H9 (cell line): Measurements from ENCODE around the gene PTPN11. TPM values are rescaled to one million over a fixed set of nuclear protein-coding genes. Genes with fewer than 3 reads are reported as not detected.

Experiments
- DNase-seq: peaks from one replicate; pipeline ENCODE4 v3.0.0-alpha.2; 2017
- H2AFZ ChIP-seq: one replicate; pipeline ENCODE4 v1.6.1; 2013; ENCODE audit warnings: mild to moderate bottlenecking, low read length, control low read depth, moderate library complexity
- H2AK5ac ChIP-seq: 2 replicates; pipeline ENCODE4 v1.6.1; 2013; ENCODE audit warnings: low read length, control low read depth, mixed read lengths; ENCODE audit not compliant: insufficient read length
- H2BK120ac ChIP-seq: one replicate; pipeline ENCODE4 v1.6.1; 2013; ENCODE audit warnings: low read depth, mild to moderate bottlenecking, low read length, control low read depth, inconsistent platforms; ENCODE audit not compliant: poor library complexity, severe bottlenecking
- H2BK12ac ChIP-seq: 2 replicates; pipeline ENCODE4 v1.6.1; 2013; ENCODE audit warnings: low read length, control low read depth, mixed read lengths, low read depth; ENCODE audit not compliant: insufficient read length
- H2BK15ac ChIP-seq: 2 replicates; pipeline ENCODE4 v1.6.1; 2013; ENCODE audit warnings: low read depth, low read length, control low read depth
- H2BK20ac ChIP-seq: one replicate; pipeline ENCODE4 v1.6.1; 2013; ENCODE audit warnings: low read depth, mild to moderate bottlenecking, low read length, control low read depth, inconsistent platforms; ENCODE audit not compliant: poor library complexity, severe bottlenecking
- H2BK5ac ChIP-seq: 2 replicates; pipeline ENCODE4 v1.6.1; 2013; ENCODE audit warnings: low read length, control low read depth, mixed read lengths; ENCODE audit not compliant: insufficient read length
- H3K14ac ChIP-seq: 2 replicates; pipeline ENCODE4 v1.6.1; 2013; ENCODE audit warnings: low read length, control low read depth; ENCODE audit not compliant: insufficient read depth
- H3K18ac ChIP-seq: 2 replicates; pipeline ENCODE4 v1.6.1; 2013; ENCODE audit warnings: low read depth, mild to moderate bottlenecking, mixed read lengths, low read length, control low read depth; ENCODE audit not compliant: insufficient read length
- H3K23ac ChIP-seq: 2 replicates; pipeline ENCODE4 v1.6.1; 2013; ENCODE audit warnings: low read length, control low read depth, mixed read lengths, low read depth; ENCODE audit not compliant: insufficient read length
- H3K23me2 ChIP-seq: 2 replicates; pipeline ENCODE4 v1.6.1; 2013; ENCODE audit warnings: low read depth, mild to moderate bottlenecking, mixed read lengths, low read length, control low read depth; ENCODE audit not compliant: insufficient read length, poor library complexity, severe bottlenecking
- H3K27ac ChIP-seq: 2 replicates; pipeline ENCODE4 v1.5.1; 2013; ENCODE audit warnings: low read length, control low read depth, mixed read lengths, low read depth; ENCODE audit not compliant: insufficient read length
- H3K27me3 ChIP-seq: 2 replicates; pipeline ENCODE4 v1.6.1; 2013; ENCODE audit warnings: low read length, control low read depth, inconsistent platforms; ENCODE audit not compliant: insufficient read depth
- H3K4ac ChIP-seq: 2 replicates; pipeline ENCODE4 v1.6.1; 2013; ENCODE audit warnings: low read depth, mild to moderate bottlenecking, control low read depth, inconsistent platforms, low read length, moderate library complexity
- H3K4me1 ChIP-seq: 2 replicates; pipeline ENCODE4 v1.6.1; 2013; ENCODE audit warnings: low read length, control low read depth, inconsistent platforms; ENCODE audit not compliant: insufficient read depth
- H3K4me2 ChIP-seq: 2 replicates; pipeline ENCODE4 v1.6.1; 2013; ENCODE audit warnings: low read length, control low read depth, mixed read lengths; ENCODE audit not compliant: insufficient read length, insufficient read depth
- H3K56ac ChIP-seq: 2 replicates; pipeline ENCODE4 v1.6.1; 2013; ENCODE audit warnings: low read depth, mild to moderate bottlenecking, mixed read lengths, low read length, control low read depth; ENCODE audit not compliant: insufficient read length
- H3K79me1 ChIP-seq: 2 replicates; pipeline ENCODE4 v1.6.1; 2013; ENCODE audit warnings: low read depth, mild to moderate bottlenecking, moderate library complexity, low read length, control low read depth, inconsistent platforms; ENCODE audit not compliant: insufficient read depth, poor library complexity, severe bottlenecking
- H3K79me2 ChIP-seq: 2 replicates; pipeline ENCODE4 v1.6.1; 2013; ENCODE audit warnings: low read length, control low read depth, inconsistent platforms; ENCODE audit not compliant: insufficient read depth
- H3K9ac ChIP-seq: 2 replicates; pipeline ENCODE4 v1.6.1; 2013; ENCODE audit warnings: low read length, control low read depth, mixed read lengths; ENCODE audit not compliant: insufficient read length; ENCODE audit errors: extremely low read depth
- H3K9me3 ChIP-seq: one replicate; pipeline ENCODE4 v1.6.1; 2013; ENCODE audit warnings: low read depth, low read length, inconsistent platforms; ENCODE audit not compliant: control insufficient read depth
- H3T11ph ChIP-seq: one replicate; pipeline ENCODE4 v1.6.1; 2013; ENCODE audit warnings: mild to moderate bottlenecking, low read length, control low read depth, inconsistent platforms
- H4K20me1 ChIP-seq: one replicate; pipeline ENCODE4 v1.6.1; 2013; ENCODE audit not compliant: control insufficient read depth, insufficient read length, insufficient read depth
- H4K5ac ChIP-seq: 2 replicates; pipeline ENCODE4 v1.6.1; 2013; ENCODE audit warnings: low read depth, mild to moderate bottlenecking, mixed read lengths, low read length, control low read depth; ENCODE audit not compliant: insufficient read length
- H4K8ac ChIP-seq: replicated peaks from 2 replicates; pipeline ENCODE4 v1.6.1; 2013; ENCODE audit warnings: low read length, control low read depth, mixed read lengths, low read depth; ENCODE audit not compliant: insufficient read length
- H4K91ac ChIP-seq: 2 replicates; pipeline ENCODE4 v1.6.1; 2013; ENCODE audit warnings: low read depth, mild to moderate bottlenecking, moderate library complexity, mixed read lengths, low read length, control low read depth; ENCODE audit not compliant: insufficient read length
- H3K27ac Mint-ChIP-seq, 3 experiments: 2 replicates in 2 of 3; 3 replicates in 1 of 3; pipeline ENCODE4 v1.8.0; 2020 to 2021; ENCODE audit warnings: mixed read lengths in 3 of 3, mild to moderate bottlenecking in 1 of 3, moderate library complexity in 1 of 3
- H3K27me3 Mint-ChIP-seq: 2 replicates; pipeline ENCODE4 v1.8.0; 2021; ENCODE audit warnings: low read depth, mild to moderate bottlenecking, moderate library complexity, mixed read lengths
- H3K36me3 Mint-ChIP-seq, 3 experiments: 2 replicates in 2 of 3; 3 replicates in 1 of 3; pipeline ENCODE4 v1.8.0; 2020 to 2021; ENCODE audit warnings: low read depth in 3 of 3, mixed read lengths in 3 of 3; ENCODE audit not compliant: insufficient read depth in 1 of 3
- H3K4me1 Mint-ChIP-seq, 2 experiments: 2 replicates each; pipeline ENCODE4 v1.8.0; 2020; ENCODE audit warnings: mixed read lengths in 2 of 2
- H3K4me3 Mint-ChIP-seq, 2 experiments: 2 replicates in 1 of 2; 3 replicates in 1 of 2; pipeline ENCODE4 v1.8.0; 2020 to 2021; ENCODE audit warnings: mild to moderate bottlenecking in 2 of 2, mixed read lengths in 2 of 2, moderate library complexity in 1 of 2
- H3K9me3 Mint-ChIP-seq, 2 experiments: 2 replicates in 1 of 2; 3 replicates in 1 of 2; pipeline ENCODE4 v1.8.0; 2020; ENCODE audit warnings: mild to moderate bottlenecking in 2 of 2, mixed read lengths in 2 of 2, moderate library complexity in 1 of 2
- WGBS: extraction: QIAGEN DNeasy Blood & Tissue Kit; methylation state at CpG from one replicate; pipeline ENCODE4 v1.1.7; 2013; ENCODE audit warnings: missing lambda C conversion rate, low lambda C conversion rate, mixed read lengths; ENCODE audit not compliant: insufficient read length; ENCODE audit errors: extremely low coverage; 5-methylcytosine and 5-hydroxymethylcytosine counted together
- total RNA-seq: library from RNA; stranded (reverse); gene quantifications from 2 replicates; pipeline ENCODE4 v1.2.1, GENCODE V29; 2021
- TF ChIP-seq, protein P1 (sequence below): fragments of 200-600 bp; sonication (generic); conservative IDR thresholded peaks from 3 replicates; pipeline ENCODE4 v1.8.0; 2021; ENCODE audit warnings: antibody characterized with exemption, mild to moderate bottlenecking

PTPN11 gene
- total RNA-seq, 1 experiment from 2014 or later, result 112 TPM

DNA sequence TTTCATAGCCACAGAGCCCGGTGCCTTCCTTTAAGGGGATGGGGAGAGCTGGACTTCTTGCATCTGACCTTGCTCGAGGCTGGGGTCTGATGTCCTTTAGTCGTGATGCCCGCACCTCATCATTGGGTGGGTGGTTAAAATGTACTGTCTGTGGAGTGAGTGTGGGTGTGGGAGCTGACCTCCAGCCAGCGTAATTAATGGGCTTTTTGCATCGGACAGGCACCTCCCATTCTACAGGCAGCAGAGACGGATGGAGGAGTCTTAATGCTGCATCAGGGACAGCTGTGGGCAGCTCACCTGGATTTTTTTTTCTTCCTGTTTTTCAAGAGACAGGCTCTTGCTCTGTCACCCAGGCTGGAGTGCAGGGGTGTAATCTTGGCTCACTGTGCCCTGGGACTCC, 114.8 kb downstream of the PTPN11 start:
- no CpG with 5 or more reads among the region's 7 CpGs for WGBS
- no peaks in the 10 kb centered on the region for H3K27me3 ChIP-seq

More for the DNA sequence above, 114.8 kb downstream of the PTPN11 start:
- Histone ChIP-seq H2BK12ac (no peak overlapping the region), H3K14ac (no peak overlapping the region), H3K9me3 (no peaks in the 10 kb centered on the region), H2BK5ac (no peak overlapping the region), H3K4ac (no peak overlapping the region), H4K8ac (no peak overlapping the region), H3K9ac (no peak overlapping the region), H3K4me1 (peaks cover 2% of the 10 kb centered on the region; the same call in 1 of the 2 replicates), H3K79me1 (no peaks in the 10 kb centered on the region), H4K91ac (no peak overlapping the region), H3K23me2 (no peaks in the 10 kb centered on the region), H3T11ph (no peak overlapping the region), H2BK20ac (no peak overlapping the region), H3K56ac (no peak overlapping the region), H2BK120ac (no peak overlapping the region), H2AFZ (no peak overlapping the region), H3K4me2 (no peak overlapping the region), H3K18ac (no peak overlapping the region), H3K79me2 (no peaks in the 10 kb centered on the region), H2BK15ac (no peak overlapping the region), H4K5ac (no peak overlapping the region), H2AK5ac (no peak overlapping the region), H3K27ac (no peak overlapping the region), H3K23ac (no peak overlapping the region), H4K20me1 (no peaks in the 10 kb centered on the region)
- Mint-ChIP-seq H3K36me3 (no peaks in the 10 kb centered on the region; a peak in 1 of 7 replicates), H3K4me3 (no peak overlapping the region), H3K27ac (peak overlapping the region in 1 of 3 experiments; percentile 37; a peak in 1 of 7 replicates), H3K9me3 (no peaks in the 10 kb centered on the region), H3K27me3 (peaks cover 5% of the 10 kb centered on the region), H3K4me1 (peaks cover 5 to 11% of the 10 kb centered on the region in 2 experiments)
- TF ChIP-seq, protein P1, sequence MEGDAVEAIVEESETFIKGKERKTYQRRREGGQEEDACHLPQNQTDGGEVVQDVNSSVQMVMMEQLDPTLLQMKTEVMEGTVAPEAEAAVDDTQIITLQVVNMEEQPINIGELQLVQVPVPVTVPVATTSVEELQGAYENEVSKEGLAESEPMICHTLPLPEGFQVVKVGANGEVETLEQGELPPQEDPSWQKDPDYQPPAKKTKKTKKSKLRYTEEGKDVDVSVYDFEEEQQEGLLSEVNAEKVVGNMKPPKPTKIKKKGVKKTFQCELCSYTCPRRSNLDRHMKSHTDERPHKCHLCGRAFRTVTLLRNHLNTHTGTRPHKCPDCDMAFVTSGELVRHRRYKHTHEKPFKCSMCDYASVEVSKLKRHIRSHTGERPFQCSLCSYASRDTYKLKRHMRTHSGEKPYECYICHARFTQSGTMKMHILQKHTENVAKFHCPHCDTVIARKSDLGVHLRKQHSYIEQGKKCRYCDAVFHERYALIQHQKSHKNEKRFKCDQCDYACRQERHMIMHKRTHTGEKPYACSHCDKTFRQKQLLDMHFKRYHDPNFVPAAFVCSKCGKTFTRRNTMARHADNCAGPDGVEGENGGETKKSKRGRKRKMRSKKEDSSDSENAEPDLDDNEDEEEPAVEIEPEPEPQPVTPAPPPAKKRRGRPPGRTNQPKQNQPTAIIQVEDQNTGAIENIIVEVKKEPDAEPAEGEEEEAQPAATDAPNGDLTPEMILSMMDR, result no peak
- DNase-seq, result no peak
